ENCODE measurements around the gene KNSTRN. TPM values are rescaled to one million over a fixed set of nuclear protein-coding genes. Genes with fewer than 3 reads are reported as not detected.

KNSTRN gene
- total RNA-seq, 1 experiment from 2014 or later, result 115 TPM

GRCh38 chr15:40344631-40345120 is 37.8 kb upstream of the KNSTRN start:
- Histone ChIP-seq H3K27ac (ENCODE audit: low read depth, low read length, poor library complexity, severe bottlenecking) (no peak overlapping the region), H3K27me3 (replicated peaks; ENCODE audit: insufficient read depth, low read depth, low read length, poor library complexity) (no peaks in the 10 kb centered on the region), H3K4me1 (ENCODE audit: insufficient read depth, low read length, poor library complexity, severe bottlenecking) (peaks cover 18% of the 10 kb centered on the region), H3K4me3 (ENCODE audit: low read depth, low read length, poor library complexity, severe bottlenecking) (no peak overlapping the region), H3K9me3 (ENCODE audit: low read depth, low read length, poor library complexity, severe bottlenecking) (no peaks in the 10 kb centered on the region), H3K36me3 (ENCODE audit: insufficient read depth, low read length, poor library complexity, severe bottlenecking) (no peaks in the 10 kb centered on the region)
- intact Hi-C loops (cut with micrococcal nuclease; ENCODE audit: unreplicated experiment), result loop anchor here (2.0 to 10.0 kb wide), 2 partner anchors 78 to 170 kb away; no protein-coding TSS in a partner anchor
- BruUV-seq (replicated peaks), result no TSS peak
- POLR2A ChIA-PET (ENCODE audit: low non-redundant PET), result no interaction called here
- DNase-seq (ENCODE audit: low spot score), result peak; percentile 74
- CTCF ChIA-PET, result interaction anchor here (0.8 to 1.3 kb wide), 8 partner anchors 8 to 77 kb away, joined by 3 to 17 read pairs (median 4); partner anchors contain the start of gene DISP2
- TF ChIP-seq CTCF (conservative IDR thresholded peaks at IDR 0.05; ENCODE audit: low read depth, low read length) (peak; percentile 89), EZH2 (IDR thresholded peaks at IDR 0.05; ENCODE audit: borderline replicate concordance, low read depth, low read length, poor library complexity, severe bottlenecking) (no peak)

- no peak overlapping the region for H3K27ac ChIP-seq (ENCODE audit: low read depth, low read length, poor library complexity, severe bottlenecking)
Measured at GRCh38 chr15:40345225-40345866, 37.2 kb upstream of the KNSTRN start.

More at GRCh38 chr15:40345225-40345866, 37.2 kb upstream of the KNSTRN start:
- Histone ChIP-seq H3K36me3 (ENCODE audit: insufficient read depth, low read length, poor library complexity, severe bottlenecking) (no peaks in the 10 kb centered on the region), H3K9me3 (ENCODE audit: low read depth, low read length, poor library complexity, severe bottlenecking) (no peaks in the 10 kb centered on the region), H3K27me3 (replicated peaks; ENCODE audit: insufficient read depth, low read depth, low read length, poor library complexity) (no peaks in the 10 kb centered on the region), H3K4me3 (ENCODE audit: low read depth, low read length, poor library complexity, severe bottlenecking) (no peak overlapping the region), H3K4me1 (ENCODE audit: insufficient read depth, low read length, poor library complexity, severe bottlenecking) (peaks cover 12% of the 10 kb centered on the region)
- no peak for DNase-seq (ENCODE audit: low spot score)
- intact Hi-C loops (cut with micrococcal nuclease; ENCODE audit: unreplicated experiment), result loop anchor here (2.0 to 10.0 kb wide), 2 partner anchors 77 to 169 kb away; no protein-coding TSS in a partner anchor
- POLR2A ChIA-PET (ENCODE audit: low non-redundant PET), result no interaction called here
- BruUV-seq (replicated peaks), result no TSS peak
- CTCF ChIA-PET, result interaction anchor here (1.3 kb wide), 2 partner anchors 19 to 77 kb away, joined by 3 to 17 read pairs; no protein-coding TSS in a partner anchor
- no peak for TF ChIP-seq CTCF (conservative IDR thresholded peaks at IDR 0.05; ENCODE audit: low read depth, low read length)
- TF ChIP-seq EZH2 (IDR thresholded peaks at IDR 0.05; ENCODE audit: borderline replicate concordance, low read depth, low read length, poor library complexity, severe bottlenecking), result no peak
